ENCODE data around the gene TAS2R14.
A peak's percentile ranks its signal among the peaks of the same experiment; 100 is the strongest.

Gene TAS2R14, protein sequence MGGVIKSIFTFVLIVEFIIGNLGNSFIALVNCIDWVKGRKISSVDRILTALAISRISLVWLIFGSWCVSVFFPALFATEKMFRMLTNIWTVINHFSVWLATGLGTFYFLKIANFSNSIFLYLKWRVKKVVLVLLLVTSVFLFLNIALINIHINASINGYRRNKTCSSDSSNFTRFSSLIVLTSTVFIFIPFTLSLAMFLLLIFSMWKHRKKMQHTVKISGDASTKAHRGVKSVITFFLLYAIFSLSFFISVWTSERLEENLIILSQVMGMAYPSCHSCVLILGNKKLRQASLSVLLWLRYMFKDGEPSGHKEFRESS

DNA sequence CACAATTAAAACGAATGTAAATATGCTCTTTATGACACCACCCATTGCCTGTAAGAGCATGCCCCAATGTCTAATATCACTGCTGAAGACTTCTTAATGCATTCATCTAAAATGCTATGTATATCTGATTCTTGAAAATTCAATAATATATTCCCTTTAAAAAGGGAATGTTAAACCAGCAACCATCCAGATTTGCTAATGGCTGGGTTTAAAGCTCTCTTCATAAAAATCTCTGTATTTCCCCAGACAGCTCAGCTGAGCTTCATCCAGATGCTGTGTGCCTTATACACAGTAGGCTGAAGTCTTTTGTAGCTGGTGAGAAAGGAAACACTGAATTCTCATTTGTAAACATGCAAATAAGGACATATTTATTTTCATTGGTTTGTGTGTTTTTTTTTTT is at the start of gene TAS2R14:
TAS2R14 (minus strand) TSS at position 101 of the 400 bp plus-strand sequence; CDS start at position 45, 56 bp downstream.
- no peak for DNase-seq

DNA sequence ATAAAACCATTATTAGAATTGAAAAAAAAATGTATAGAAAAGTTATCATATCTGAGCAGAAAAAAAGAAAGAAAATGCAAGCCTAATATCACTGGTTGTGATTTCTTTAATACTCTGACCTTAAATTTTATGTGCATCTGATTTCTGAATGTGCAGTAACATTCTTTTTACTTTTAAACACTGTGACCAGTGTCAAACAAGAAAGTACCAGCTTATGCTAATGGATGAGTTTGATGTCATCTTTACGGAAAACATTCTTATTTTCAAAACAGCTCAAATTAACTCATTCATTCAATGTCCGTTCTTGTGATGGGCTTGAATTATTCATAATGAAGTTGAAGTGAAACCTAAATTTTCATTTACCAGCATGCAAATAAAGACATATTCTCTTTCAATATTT is 47.7 kb upstream of the TAS2R14 start, which contains the start of gene TAS2R50:
TAS2R50 (minus strand) TSS at position 101 of the 400 bp plus-strand sequence; CDS start at position 49, 52 bp downstream.
- DNase-seq: no peak

DNA sequence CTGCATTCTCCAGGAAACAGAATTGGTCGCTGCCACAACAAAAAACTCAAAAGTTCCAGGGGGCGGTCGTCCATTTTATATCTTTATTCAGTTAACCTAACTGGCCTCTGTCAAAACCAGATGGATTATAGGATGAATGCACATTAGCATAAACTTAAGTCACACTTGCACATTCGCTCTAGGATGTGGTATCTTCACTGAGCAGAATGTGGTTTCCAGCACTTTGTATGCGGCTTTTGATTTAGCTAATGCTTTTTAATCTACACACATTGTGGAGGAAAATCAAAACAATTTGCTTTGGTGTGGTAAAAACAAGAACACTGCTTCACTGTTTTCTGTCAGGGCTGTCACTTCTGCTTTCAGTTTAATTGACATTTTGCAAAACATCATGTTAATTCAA is 43.2 kb upstream of the TAS2R14 start:
- no peak for DNase-seq

DNA sequence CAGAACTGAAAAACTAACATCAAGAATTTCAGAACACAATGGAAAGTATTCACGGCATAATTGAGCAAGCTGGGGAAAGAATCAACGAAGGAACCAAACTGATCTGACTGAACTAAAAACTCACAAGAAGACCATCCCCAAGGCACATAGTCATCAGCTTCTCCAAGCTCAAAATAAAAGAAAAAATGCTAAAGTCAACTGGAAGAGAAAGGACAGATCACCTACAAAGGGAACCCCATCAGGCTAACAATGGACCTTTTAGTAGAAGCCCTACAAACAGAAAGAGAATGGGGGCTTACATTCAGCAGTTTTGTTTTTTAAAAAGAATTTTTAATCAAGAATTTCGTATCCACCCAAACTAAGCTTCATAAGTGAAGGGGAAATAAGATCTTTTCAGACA is 35.9 kb upstream of the TAS2R14 start:
- no peak for DNase-seq

DNA sequence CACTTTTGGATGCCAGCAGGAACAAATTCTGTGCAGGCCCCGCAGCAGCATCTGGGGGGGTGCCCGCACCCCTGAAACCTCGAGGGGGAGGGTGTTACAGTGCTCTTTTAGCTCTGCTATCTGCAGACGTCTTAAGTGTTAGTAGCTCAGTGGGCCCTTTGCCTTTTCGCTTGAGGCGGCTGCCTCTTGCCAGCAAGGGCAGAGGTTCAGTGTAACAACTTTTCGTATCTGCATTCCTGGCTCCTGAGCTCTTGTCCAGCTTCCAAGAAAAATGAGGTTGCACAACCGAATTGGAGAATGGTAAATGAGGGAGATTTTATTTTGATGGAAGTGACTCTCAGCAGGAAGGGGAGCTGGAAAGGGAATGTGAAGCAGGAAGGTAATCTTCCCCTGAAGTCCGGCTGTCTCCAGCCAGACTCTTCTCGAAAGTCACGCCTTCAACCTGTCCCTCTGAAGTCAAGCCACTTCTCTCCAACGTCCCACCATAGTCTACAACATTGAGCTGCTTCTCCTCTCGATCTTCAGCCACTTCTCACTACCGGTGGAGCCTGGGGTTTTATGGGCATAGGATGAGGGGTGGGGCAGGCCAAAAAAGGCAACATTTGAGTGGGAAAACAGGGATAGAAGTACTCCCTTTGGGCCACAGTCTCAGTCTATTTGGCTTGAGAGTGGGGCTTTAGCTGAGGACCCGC is 29.8 kb upstream of the TAS2R14 start:
- DNase-seq: peak; percentile 53

DNA sequence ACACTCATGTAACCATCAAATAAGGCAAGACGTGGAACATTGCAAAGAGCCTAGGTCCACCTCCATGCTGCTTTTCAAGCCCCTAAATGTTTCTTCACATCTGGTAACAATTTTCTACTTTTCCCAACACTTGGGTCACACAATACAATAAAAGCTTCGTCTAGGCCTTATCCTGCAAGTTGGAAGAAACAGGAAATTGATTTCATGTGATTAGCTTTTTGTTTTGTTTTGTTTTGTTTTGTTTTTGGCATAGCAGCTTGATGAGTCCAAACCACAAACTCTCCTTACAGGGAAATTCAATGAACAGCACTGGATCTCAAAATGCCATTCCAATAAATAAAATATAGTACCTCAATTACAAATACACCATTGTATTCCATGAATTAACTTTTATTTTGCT is 28.3 kb upstream of the TAS2R14 start:
- DNase-seq: peak; percentile 68

DNA sequence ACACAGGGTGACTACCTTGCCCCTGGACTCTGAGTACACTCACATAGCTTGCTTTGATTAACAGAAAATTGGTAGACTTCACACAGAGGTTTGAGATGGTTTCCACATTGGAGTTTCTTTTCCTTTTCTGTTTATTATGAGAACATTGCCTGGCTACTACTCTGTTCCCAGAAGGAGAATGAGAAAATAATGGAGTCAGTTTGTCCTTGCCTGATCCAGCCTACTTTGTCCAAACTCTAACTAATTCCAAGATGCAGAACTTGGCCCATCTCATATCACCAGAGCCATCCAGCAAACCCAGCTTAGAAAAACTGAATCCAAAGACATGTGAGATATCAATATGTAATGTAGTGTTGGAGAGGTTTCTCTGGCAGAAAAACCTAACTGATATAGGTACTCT is 27.3 kb upstream of the TAS2R14 start:
- no peak for DNase-seq

DNA sequence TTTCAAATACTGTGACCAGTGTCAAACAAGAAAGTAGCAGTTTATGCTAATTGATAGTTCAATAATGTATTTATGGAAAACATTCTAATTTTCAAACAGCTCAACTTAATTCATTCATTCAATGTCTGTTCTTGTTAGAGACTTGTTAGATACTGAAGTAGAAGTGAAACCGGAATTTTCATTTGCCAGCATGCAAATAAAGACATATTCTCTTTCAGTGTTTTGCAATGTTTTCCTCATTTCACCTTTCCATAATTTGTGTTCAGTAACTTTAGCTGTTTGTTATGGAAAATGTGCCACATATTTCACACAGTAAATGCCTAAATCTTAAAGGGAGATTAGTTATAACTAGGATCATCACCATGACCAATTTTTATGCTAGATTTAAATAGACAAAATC is 26.4 kb upstream of the TAS2R14 start:
- DNase-seq: no peak

DNA sequence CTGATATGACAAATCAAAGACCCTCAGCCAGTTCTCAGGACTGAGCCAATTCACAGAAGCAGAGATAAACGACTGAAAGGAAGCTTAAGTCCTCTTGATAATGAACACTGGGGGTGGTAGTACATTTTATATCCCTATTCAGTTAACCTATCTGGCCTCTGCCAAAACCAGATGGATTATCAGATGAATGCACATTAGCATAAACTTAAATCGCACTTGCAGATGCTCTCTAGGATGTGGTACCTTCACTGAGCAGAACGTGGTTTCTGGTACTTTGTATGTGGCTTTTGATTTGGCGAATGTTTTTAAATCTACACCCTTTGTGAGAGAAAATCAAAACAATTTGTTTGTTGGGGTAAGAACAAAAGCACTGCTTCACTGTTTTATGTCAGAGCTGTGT is 21.1 kb upstream of the TAS2R14 start:
- no peak for DNase-seq

DNA sequence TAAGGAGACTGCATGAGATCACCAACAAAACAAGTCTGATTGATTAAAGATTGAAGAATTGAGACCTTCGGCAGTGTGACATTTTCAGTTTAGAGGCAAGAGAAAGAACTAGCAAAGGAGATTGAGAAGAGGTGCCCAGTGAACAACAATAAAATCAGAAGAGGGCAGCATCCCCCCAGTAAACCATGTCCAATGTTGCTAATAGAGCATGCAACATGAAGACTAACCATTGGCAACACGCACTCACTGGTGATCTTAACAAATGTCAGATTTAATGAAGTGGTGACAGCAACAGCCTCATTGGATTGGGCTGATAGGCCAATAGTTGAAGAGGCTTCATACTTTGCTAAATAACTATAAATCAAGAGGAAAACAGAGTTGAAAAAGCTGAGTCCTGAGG is 20.7 kb upstream of the TAS2R14 start:
- DNase-seq: no peak

DNA sequence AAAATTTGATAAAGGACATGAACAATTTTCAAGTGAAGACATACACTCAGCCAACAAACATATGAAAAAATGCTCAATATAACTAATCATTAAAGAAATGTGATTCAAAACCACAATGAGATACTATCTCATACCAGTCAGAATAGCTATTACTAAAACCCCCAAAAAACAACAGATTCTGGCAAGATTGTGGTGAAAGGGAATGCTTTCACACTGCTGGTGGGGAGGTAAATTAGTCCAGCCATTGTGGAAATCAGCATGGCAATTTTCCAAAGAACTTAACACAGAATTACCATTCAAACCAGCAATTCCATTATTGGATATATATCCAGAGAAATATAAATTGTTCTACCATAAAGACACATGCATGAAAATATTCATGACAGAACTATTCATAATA is 18.7 kb upstream of the TAS2R14 start:
- DNase-seq: peak; percentile 61

DNA sequence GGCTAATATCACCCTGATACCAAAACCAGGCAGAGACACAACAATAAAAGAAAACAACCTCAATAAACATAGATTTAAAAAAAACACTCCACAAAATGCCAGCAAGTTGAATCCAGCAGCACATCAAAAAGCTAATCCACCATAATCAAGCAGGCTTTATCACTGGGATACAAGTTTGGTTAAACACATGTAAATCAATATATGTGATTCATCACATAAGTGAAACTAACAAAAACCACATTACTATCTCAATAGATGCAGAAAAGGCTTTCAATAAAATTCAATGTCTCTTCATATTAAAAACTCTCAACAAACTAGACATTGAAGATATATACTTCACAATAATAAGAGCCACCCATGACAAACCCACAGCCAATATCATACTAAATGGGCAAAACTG is 17.0 kb upstream of the TAS2R14 start:
- no peak for DNase-seq

DNA sequence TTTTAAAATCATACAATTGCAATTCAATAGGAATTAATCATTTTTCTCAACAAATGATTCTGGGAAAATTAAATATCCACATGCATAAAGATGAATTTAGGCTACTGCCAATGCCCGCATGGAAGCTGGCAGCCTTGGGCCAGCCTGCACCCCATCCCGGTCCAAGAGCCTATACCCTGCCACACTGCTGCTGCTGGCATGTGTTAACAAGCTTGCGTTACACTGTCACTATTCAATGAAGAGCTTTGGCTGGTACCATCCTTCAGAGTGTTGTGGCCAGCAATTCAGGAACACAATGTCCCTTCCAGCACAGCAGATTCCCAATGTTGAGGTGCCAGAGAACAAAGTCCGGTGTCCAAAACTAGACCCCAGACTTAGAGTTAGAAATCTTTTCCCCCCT is 13.6 kb upstream of the TAS2R14 start:
- no peak for DNase-seq

DNA sequence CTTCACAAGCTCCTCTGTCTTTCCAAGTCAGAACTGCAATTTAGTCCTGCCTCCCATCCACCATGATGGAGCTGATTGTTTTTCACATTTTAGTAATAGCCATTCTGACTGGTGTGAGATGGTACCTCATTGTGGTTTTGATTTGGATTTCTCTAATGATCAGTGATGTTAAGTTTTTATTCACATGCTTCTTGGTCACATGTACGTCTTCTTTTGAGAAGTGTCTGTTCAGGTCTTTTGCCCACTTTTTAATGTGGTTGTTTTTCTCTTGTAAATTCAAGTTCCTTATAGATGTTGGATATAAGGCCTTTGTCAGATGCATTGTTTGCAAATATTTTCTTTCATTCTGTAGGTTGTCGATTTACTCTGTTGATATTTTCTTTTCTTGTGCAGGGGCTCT is 4.1 kb upstream of the TAS2R14 start:
- DNase-seq: no peak

DNA sequence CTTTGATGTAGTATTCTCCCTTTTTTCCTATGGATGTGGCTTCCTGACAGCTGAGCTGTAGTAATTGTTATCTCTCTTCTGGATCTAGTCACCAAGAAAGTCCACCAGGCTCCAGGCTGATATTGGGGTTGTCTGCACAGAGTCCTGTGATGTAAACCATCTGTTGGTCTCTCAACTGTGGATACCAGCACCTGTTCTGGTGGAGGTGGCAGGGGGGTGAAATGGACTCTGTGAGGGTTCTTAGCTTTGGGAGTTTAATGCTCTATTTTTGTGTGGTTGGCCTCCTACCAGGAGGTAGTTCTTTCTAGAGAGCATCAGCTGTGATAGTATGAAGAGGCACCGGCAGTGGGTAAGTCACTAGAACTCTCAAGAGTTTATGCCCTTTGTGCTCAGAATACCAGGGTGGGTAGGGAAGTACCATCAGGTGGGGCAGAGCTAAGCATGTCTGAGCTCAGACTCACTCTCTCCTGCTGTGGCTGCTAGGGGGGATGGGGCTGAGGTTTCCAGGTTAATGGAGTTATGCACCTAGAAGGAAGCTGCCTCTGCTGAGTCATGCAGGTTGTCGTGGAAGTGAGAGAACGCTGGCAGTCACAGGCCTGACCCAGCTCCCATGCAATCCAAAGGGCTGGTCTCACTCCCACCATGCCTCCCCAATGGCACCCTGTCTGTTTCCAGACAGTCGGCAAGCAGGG is 3.0 kb upstream of the TAS2R14 start:
- no peak for DNase-seq

DNA sequence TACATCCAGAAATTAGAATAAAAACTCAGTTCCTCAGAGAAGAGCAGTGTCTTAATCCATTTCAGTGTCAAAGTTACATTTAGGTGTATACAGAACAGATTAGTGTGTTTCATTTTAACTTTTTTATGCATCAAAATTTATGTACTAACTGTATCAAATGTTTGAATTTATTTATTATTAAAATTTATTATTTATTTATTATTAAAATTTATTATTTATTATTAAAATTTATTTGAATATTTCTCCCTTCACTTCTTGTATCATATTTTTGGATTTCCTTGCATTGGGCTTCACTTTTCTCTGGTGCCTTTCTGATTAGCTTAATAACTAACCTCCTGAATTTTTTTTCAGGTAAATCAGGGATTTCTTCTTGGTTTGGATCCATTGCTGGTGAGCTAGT is 2.3 kb upstream of the TAS2R14 start:
- DNase-seq: no peak

DNA sequence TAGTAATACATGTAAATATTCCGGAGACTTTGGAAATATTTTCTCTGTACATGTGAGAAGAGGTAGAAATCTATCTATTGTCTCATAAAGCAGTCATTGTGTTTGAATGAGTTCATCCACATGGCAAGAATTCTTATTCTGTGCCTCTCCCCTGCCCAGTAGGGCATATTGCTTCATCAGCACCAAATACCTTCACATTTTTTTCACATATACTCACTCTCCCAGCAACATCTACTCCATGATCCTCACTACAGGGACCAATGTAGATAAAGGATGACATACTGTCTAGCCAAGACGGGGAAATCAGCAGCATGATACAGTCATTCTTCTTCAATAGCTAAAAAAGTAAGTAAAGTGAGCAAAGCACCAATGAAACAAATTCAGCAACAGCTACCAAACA is 1.3 kb upstream of the TAS2R14 start:
- peak; percentile 85 for DNase-seq

DNA sequence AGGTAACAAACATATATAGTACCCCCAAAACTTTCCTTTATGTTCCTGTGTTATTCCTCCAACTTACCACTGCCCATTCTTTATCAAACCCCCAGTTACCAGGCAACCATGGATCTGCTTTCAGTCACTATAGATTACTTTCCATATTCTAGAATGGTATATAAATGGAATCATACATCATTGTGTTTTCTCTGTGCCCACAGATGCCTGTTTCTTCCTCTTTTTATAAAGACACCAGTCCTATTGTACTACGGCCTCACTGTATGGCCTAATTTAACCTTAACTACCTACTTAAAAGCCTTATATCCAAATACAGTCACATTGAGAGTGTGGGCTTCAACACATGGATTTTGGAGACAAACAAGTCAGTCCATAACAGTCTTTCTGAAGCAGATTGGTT is 2.6 kb downstream of the TAS2R14 start:
- DNase-seq: no peak

DNA sequence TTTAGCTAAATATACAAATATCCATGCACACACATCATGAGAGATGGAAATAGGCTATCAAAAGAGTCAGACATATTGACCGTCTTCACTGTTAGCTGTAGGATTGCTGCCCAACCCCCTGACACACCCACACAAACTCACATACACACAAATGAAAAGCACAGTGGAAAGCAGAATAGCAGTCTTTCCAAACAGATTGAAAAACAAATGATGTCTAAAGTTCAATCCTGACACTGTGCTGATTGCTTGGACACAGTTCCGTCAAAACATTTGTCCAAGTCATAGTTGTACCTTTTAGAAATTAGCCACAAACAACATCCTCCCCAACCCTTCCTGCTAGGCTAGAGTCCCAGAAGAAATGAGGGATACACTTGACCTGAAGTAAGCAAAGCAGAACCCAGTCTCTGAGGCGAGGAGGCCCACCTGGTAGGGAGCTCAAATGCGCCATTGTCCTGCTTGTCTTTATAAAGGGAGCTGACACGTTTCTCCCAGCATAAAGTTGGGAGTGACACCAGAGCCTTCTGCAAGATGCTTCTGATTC is 10.2 kb downstream of the TAS2R14 start, which contains the start of gene PRH2:
PRH2 (plus strand) TSS at position 491 of the 541 bp plus-strand sequence; CDS start at position 529, 38 bp downstream.
- no peak for DNase-seq

DNA sequence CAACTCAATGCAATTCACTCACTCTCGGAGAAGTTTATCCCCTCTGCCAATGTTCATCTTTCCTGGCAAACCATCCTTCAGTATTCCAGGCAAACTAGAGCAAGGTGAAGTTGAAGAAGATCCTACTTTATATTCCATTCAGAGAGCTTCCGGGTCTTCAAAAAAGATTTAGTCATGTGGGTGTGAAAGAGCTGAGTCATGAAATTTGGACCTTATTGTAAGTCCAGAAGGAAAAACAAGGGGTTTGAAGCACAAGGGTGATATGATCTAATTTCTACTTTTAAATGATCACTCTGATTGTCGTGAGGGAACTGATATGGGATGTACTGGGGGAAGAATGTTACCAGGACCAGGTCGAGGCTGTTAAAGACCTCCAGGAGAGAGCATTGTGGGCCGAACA is 12.8 kb downstream of the TAS2R14 start:
- no peak for DNase-seq

DNA sequence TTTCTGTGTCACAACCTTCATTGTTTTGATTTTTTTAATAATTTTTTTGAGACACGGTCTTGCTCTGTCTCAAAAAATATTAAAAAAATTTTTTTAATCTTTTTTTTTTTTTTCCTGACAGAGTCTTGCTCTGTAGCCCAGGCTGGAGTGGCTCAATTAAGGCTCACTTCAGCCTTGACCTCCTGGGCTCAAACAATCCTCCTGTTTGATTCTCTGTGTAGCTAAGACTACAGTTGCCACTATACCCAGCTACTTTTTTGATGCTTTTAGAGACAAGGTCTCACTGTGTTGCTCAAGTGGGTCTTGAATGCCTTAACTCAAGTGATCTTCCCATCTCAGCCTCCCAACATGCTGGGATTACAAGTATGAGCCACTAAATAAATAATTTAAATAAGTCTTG is 19.3 kb downstream of the TAS2R14 start:
- no peak for DNase-seq

DNA sequence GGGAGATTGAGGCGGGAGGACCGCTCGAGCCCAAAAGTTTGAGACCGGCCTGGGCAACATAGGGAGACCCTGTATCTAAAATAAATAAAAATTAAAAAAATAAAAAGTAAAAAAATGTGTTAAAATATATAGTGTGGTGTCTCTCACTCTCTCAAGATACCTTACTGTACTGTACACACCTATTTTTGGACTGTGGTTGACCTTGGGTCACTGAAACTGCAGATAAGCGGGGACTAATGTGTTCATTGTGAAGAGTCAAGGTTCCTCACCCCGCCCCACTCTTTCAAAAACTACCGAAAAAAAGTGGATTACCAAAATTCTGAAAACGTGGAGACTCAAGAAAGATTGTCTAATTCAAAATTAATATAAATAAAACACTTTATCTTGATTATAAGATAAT is 28.7 kb downstream of the TAS2R14 start:
- no peak for DNase-seq

DNA sequence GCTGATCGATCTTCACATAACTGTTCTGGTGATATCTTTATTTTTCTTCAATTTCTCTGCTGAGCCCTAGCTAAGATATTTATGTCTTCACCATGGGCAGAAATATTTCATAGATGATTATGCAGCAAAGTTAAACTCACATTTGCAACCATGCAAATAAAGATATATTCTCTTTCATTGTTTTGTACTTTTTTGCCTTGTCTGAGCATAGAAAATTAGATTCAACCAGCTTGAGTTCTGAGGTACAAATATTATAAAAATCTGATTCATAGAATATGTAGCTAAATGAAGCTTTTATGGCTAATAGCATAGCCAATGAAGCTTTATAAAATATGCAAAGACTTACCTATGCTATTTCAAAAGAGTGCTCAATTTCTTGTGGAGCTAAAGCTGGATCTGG is 29.6 kb downstream of the TAS2R14 start, which contains the start of gene TAS2R13:
TAS2R13 (minus strand) TSS at position 101 of the 400 bp plus-strand sequence. CDS start 264 bp downstream, outside the sequence.
- no peak for DNase-seq
